OCI-LY7 (cell line): ENCODE measurements around the gene LHX6.

ENCODE experiments used
- CTCF ChIP-seq: fragments of 200-600 bp; sonication (generic); conservative IDR thresholded peaks from 2 replicates; pipeline ENCODE4 v1.5.1; 2014; ENCODE audit warnings: mild to moderate bottlenecking, antibody characterized with exemption, low read length, moderate library complexity, mixed read lengths
- EZH2phosphoT487 ChIP-seq: fragments of 200-600 bp; sonication (generic); IDR thresholded peaks from 2 replicates; pipeline ENCODE4 v1.6.1; 2018; ENCODE audit warnings: low read depth, borderline replicate concordance, mild to moderate bottlenecking, mixed run types, antibody characterized with exemption, low read length, moderate library complexity, mixed read lengths

GRCh38 chr9:122186301-122186700 lies 42.5 kb downstream of the LHX6 start:
- TF ChIP-seq CTCF (no peak), EZH2phosphoT487 (no peak)
